HEK293 (cell line): ENCODE data around the gene RPS21.

ENCODE experiments used
- GFI1B ChIP-seq: fragments of 450-650 bp; formaldehyde crosslinking; IDR thresholded peaks from 2 replicates; pipeline ENCODE4 v1.5.1; 2016; ENCODE audit warnings: missing biosample characterization, missing genetic modification characterization
- GLI4 ChIP-seq: fragments of 450-650 bp; formaldehyde crosslinking; IDR thresholded peaks from 2 replicates; pipeline ENCODE4 v1.5.1; 2016; ENCODE audit warnings: missing biosample characterization, missing genetic modification characterization
- KLF1 ChIP-seq: fragments of 450-650 bp; formaldehyde crosslinking; IDR thresholded peaks from 2 replicates; pipeline ENCODE4 v1.5.1; 2016; ENCODE audit warnings: missing biosample characterization, missing genetic modification characterization
- OSR2 ChIP-seq: fragments of 450-650 bp; formaldehyde crosslinking; IDR thresholded peaks from 2 replicates; pipeline ENCODE4 v1.5.1; 2016; ENCODE audit warnings: missing biosample characterization, missing genetic modification characterization
- OVOL3 ChIP-seq: fragments of 450-650 bp; formaldehyde crosslinking; IDR thresholded peaks from 2 replicates; pipeline ENCODE4 v1.5.1; 2016; ENCODE audit warnings: missing biosample characterization, missing genetic modification characterization
- RBAK ChIP-seq: fragments of 450-650 bp; formaldehyde crosslinking; IDR thresholded peaks from 2 replicates; pipeline ENCODE4 v1.5.1; 2016; ENCODE audit warnings: missing biosample characterization, missing genetic modification characterization
- ZBTB17 ChIP-seq: fragments of 450-650 bp; formaldehyde crosslinking; IDR thresholded peaks from 2 replicates; pipeline ENCODE4 v1.5.1; 2016; ENCODE audit warnings: missing biosample characterization, missing genetic modification characterization
- ZBTB8A ChIP-seq: fragments of 450-650 bp; formaldehyde crosslinking; IDR thresholded peaks from 2 replicates; pipeline ENCODE4 v1.5.1; 2016; ENCODE audit warnings: missing biosample characterization, missing genetic modification characterization
- ZFP41 ChIP-seq: fragments of 450-650 bp; formaldehyde crosslinking; IDR thresholded peaks from 2 replicates; pipeline ENCODE4 v1.5.1; 2016; ENCODE audit warnings: missing biosample characterization, missing genetic modification characterization, borderline replicate concordance
- ZNF138 ChIP-seq: fragments of 450-650 bp; formaldehyde crosslinking; IDR thresholded peaks from 2 replicates; pipeline ENCODE4 v1.5.1; 2016; ENCODE audit warnings: missing biosample characterization, missing genetic modification characterization, borderline replicate concordance
- ZNF146 ChIP-seq: fragments of 450-650 bp; formaldehyde crosslinking; IDR thresholded peaks from 2 replicates; pipeline ENCODE4 v1.5.1; 2016; ENCODE audit warnings: missing biosample characterization, missing genetic modification characterization
- ZNF16 ChIP-seq: fragments of 450-650 bp; formaldehyde crosslinking; IDR thresholded peaks from 2 replicates; pipeline ENCODE4 v1.5.1; 2016; ENCODE audit warnings: low read depth, missing biosample characterization, missing genetic modification characterization
- ZNF211 ChIP-seq: fragments of 450-650 bp; formaldehyde crosslinking; IDR thresholded peaks from 2 replicates; pipeline ENCODE4 v1.5.1; 2016; ENCODE audit warnings: low read depth, missing biosample characterization, missing genetic modification characterization
- ZNF214 ChIP-seq: fragments of 450-650 bp; formaldehyde crosslinking; IDR thresholded peaks from 2 replicates; pipeline ENCODE4 v1.5.1; 2017; ENCODE audit warnings: missing biosample characterization, mild to moderate bottlenecking, missing genetic modification characterization, borderline replicate concordance
- ZNF239 ChIP-seq: fragments of 450-650 bp; formaldehyde crosslinking; IDR thresholded peaks from 2 replicates; pipeline ENCODE4 v1.5.1; 2016; ENCODE audit warnings: missing biosample characterization, missing genetic modification characterization
- ZNF350 ChIP-seq: fragments of 450-650 bp; formaldehyde crosslinking; IDR thresholded peaks from 2 replicates; pipeline ENCODE4 v1.5.0; 2017; ENCODE audit warnings: missing biosample characterization, mild to moderate bottlenecking, missing genetic modification characterization
- ZNF391 ChIP-seq: fragments of 450-650 bp; formaldehyde crosslinking; IDR thresholded peaks from 2 replicates; pipeline ENCODE4 v1.5.1; 2016; ENCODE audit warnings: low read depth, missing biosample characterization, missing genetic modification characterization, borderline replicate concordance
- ZNF48 ChIP-seq: fragments of 450-650 bp; formaldehyde crosslinking; IDR thresholded peaks from 2 replicates; pipeline ENCODE4 v1.5.1; 2016; ENCODE audit warnings: missing biosample characterization, missing genetic modification characterization
- ZNF596 ChIP-seq: fragments of 450-650 bp; IDR thresholded peaks from 2 replicates; pipeline ENCODE4 v1.5.0; 2018; ENCODE audit warnings: missing biosample characterization, mild to moderate bottlenecking, missing genetic modification characterization, moderate library complexity
- ZNF621 ChIP-seq: fragments of 450-650 bp; formaldehyde crosslinking; IDR thresholded peaks from 2 replicates; pipeline ENCODE4 v1.5.1; 2017; ENCODE audit warnings: missing biosample characterization, missing genetic modification characterization
- ZNF626 ChIP-seq: fragments of 450-650 bp; sonication (Bioruptor Pico); formaldehyde crosslinking; IDR thresholded peaks from 2 replicates; pipeline ENCODE4 v1.5.1; 2018; ENCODE audit warnings: missing biosample characterization, missing genetic modification characterization, inconsistent platforms
- ZNF664 ChIP-seq: fragments of 450-650 bp; formaldehyde crosslinking; IDR thresholded peaks from 2 replicates; pipeline ENCODE4 v1.5.1; 2016; ENCODE audit warnings: missing biosample characterization, missing genetic modification characterization
- ZNF670 ChIP-seq: fragments of 450-650 bp; formaldehyde crosslinking; IDR thresholded peaks from 2 replicates; pipeline ENCODE4 v1.5.1; 2016; ENCODE audit warnings: missing biosample characterization, missing genetic modification characterization, low read depth
- ZNF776 ChIP-seq: fragments of 450-650 bp; formaldehyde crosslinking; IDR thresholded peaks from 2 replicates; pipeline ENCODE4 v1.5.0; 2017; ENCODE audit warnings: missing biosample characterization, missing genetic modification characterization, borderline replicate concordance
- ZNF843 ChIP-seq: fragments of 450-650 bp; formaldehyde crosslinking; IDR thresholded peaks from 2 replicates; pipeline ENCODE4 v1.5.1; 2016; ENCODE audit warnings: missing biosample characterization, missing genetic modification characterization
- ZSCAN16 ChIP-seq: fragments of 450-650 bp; formaldehyde crosslinking; IDR thresholded peaks from 2 replicates; pipeline ENCODE4 v1.5.1; 2016; ENCODE audit warnings: missing biosample characterization, missing genetic modification characterization
- TF ChIP-seq, protein P1 (sequence below): fragments of 450-650 bp; formaldehyde crosslinking; IDR thresholded peaks from 2 replicates; pipeline ENCODE4 v1.5.1; 2016; ENCODE audit warnings: missing biosample characterization, missing genetic modification characterization
- TF ChIP-seq, protein P2 (sequence below): fragments of 450-650 bp; formaldehyde crosslinking; IDR thresholded peaks from 2 replicates; pipeline ENCODE4 v1.5.1; 2017; ENCODE audit warnings: missing biosample characterization, missing genetic modification characterization
- TF ChIP-seq, protein P3 (sequence below): fragments of 450-650 bp; formaldehyde crosslinking; IDR thresholded peaks from 2 replicates; pipeline ENCODE4 v1.5.1; 2016; ENCODE audit warnings: missing biosample characterization, missing genetic modification characterization
- TF ChIP-seq, protein P4 (sequence below): fragments of 450-650 bp; formaldehyde crosslinking; IDR thresholded peaks from 2 replicates; pipeline ENCODE4 v1.5.1; 2016; ENCODE audit warnings: missing biosample characterization, missing genetic modification characterization
- TF ChIP-seq, protein P5 (sequence below): fragments of 450-650 bp; formaldehyde crosslinking; IDR thresholded peaks from 2 replicates; pipeline ENCODE4 v1.5.1; 2016; ENCODE audit warnings: missing biosample characterization, missing genetic modification characterization

RPS21 gene

DNA sequence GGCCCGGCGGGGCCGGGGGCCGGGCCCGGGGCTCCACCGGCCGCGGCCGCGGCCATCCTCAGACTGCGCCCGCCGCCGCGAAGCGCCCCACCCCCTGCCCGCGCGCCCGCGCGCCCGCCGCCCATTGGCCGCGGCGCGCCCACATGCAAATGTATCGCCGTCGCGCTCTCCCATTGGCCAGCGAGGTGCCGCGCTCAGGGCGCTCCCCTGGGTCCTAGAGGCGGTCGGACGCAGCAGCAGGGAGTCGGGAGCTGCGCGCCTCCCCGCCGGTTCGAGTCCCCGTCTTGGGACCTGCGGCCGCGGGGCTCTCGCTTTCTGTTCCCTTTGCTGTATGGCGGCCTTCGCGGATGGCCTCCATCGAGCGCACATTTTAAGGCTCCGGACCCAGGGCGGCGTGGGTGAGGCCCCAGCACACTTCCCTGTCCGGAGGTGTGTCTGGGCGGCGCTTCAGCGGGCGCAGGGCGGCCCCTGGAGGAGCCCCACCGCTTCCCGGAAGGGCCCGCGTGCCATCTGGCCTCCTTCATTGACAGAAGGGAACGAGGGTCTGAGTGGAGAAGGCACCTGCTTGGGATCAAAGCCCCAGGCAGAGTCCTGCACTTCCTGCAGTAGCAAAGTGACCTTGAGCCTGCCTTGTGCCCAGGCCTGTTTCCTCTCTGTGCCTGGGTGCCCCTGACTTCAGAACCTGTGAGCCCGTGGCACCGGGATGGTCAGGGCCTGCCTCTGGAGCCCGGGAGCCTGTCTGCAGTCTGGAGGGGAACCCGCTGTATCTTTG lies 20.5 kb downstream of the RPS21 start, which contains the start of gene CABLES2 (continued):
- TF ChIP-seq ZNF138: no peak
- no peak for TF ChIP-seq ZNF239 (tag by site-specific recombination)
- no peak for TF ChIP-seq RBAK (tag by site-specific recombination)
- TF ChIP-seq ZNF214 (tag by site-specific recombination): no peak
- no peak for TF ChIP-seq ZNF776 (tag by site-specific recombination)
- no peak for TF ChIP-seq GLI4 (tag by site-specific recombination)
- TF ChIP-seq, protein P1, sequence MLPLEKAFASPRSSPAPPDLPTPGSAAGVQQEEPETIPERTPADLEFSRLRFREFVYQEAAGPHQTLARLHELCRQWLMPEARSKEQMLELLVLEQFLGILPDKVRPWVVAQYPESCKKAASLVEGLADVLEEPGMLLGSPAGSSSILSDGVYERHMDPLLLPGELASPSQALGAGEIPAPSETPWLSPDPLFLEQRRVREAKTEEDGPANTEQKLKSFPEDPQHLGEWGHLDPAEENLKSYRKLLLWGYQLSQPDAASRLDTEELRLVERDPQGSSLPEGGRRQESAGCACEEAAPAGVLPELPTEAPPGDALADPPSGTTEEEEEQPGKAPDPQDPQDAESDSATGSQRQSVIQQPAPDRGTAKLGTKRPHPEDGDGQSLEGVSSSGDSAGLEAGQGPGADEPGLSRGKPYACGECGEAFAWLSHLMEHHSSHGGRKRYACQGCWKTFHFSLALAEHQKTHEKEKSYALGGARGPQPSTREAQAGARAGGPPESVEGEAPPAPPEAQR (tag by site-specific recombination): 0 out of 2 replicates have a peak, but pooled peaks have one; percentile 63
- peak; percentile 72; the same call in 1 of the 2 replicates for TF ChIP-seq ZNF843 (tag by site-specific recombination)
- TF ChIP-seq, protein P2, sequence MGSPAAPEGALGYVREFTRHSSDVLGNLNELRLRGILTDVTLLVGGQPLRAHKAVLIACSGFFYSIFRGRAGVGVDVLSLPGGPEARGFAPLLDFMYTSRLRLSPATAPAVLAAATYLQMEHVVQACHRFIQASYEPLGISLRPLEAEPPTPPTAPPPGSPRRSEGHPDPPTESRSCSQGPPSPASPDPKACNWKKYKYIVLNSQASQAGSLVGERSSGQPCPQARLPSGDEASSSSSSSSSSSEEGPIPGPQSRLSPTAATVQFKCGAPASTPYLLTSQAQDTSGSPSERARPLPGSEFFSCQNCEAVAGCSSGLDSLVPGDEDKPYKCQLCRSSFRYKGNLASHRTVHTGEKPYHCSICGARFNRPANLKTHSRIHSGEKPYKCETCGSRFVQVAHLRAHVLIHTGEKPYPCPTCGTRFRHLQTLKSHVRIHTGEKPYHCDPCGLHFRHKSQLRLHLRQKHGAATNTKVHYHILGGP (tag by site-specific recombination): no peak
- TF ChIP-seq KLF1 (tag by site-specific recombination): peak; percentile 83
- TF ChIP-seq, protein P3, sequence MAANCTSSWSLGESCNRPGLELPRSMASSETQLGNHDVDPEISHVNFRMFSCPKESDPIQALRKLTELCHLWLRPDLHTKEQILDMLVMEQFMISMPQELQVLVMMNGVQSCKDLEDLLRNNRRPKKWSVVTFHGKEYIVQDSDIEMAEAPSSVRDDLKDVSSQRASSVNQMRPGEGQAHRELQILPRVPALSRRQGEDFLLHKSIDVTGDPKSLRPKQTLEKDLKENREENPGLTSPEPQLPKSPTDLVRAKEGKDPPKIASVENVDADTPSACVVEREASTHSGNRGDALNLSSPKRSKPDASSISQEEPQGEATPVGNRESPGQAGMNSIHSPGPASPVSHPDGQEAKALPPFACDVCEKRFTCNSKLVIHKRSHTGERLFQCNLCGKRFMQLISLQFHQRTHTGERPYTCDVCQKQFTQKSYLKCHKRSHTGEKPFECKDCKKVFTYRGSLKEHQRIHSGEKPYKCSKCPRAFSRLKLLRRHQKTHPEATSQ (tag by site-specific recombination): peak; percentile 90
- no peak for TF ChIP-seq OVOL3 (tag by site-specific recombination)
- no peak for TF ChIP-seq ZNF626 (tag by site-specific recombination)
- TF ChIP-seq, protein P4, sequence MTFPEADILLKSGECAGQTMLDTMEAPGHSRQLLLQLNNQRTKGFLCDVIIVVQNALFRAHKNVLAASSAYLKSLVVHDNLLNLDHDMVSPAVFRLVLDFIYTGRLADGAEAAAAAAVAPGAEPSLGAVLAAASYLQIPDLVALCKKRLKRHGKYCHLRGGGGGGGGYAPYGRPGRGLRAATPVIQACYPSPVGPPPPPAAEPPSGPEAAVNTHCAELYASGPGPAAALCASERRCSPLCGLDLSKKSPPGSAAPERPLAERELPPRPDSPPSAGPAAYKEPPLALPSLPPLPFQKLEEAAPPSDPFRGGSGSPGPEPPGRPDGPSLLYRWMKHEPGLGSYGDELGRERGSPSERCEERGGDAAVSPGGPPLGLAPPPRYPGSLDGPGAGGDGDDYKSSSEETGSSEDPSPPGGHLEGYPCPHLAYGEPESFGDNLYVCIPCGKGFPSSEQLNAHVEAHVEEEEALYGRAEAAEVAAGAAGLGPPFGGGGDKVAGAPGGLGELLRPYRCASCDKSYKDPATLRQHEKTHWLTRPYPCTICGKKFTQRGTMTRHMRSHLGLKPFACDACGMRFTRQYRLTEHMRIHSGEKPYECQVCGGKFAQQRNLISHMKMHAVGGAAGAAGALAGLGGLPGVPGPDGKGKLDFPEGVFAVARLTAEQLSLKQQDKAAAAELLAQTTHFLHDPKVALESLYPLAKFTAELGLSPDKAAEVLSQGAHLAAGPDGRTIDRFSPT (tag by site-specific recombination): peak; percentile 14; the same call in 1 of the 2 replicates
- no peak for TF ChIP-seq ZNF664 (tag by site-specific recombination)
- TF ChIP-seq GFI1B (tag by site-specific recombination): no peak
- no peak for TF ChIP-seq ZNF48 (tag by site-specific recombination)
- TF ChIP-seq ZNF350: no peak
- peak; percentile 94 for TF ChIP-seq ZNF391 (tag by site-specific recombination)
- peak; percentile 16; the same call in 1 of the 2 replicates for TF ChIP-seq ZNF146 (tag by site-specific recombination)
- TF ChIP-seq ZBTB17: peak; percentile 81
- TF ChIP-seq ZNF16: no peak
- TF ChIP-seq ZFP41 (tag by site-specific recombination): no peak
- 0 out of 2 replicates have a peak, but pooled peaks have one; percentile 5 for TF ChIP-seq ZNF596 (tag by site-specific recombination)
- peak; percentile 97 for TF ChIP-seq ZBTB8A
- TF ChIP-seq ZSCAN16 (tag by site-specific recombination): no peak
- TF ChIP-seq, protein P5, sequence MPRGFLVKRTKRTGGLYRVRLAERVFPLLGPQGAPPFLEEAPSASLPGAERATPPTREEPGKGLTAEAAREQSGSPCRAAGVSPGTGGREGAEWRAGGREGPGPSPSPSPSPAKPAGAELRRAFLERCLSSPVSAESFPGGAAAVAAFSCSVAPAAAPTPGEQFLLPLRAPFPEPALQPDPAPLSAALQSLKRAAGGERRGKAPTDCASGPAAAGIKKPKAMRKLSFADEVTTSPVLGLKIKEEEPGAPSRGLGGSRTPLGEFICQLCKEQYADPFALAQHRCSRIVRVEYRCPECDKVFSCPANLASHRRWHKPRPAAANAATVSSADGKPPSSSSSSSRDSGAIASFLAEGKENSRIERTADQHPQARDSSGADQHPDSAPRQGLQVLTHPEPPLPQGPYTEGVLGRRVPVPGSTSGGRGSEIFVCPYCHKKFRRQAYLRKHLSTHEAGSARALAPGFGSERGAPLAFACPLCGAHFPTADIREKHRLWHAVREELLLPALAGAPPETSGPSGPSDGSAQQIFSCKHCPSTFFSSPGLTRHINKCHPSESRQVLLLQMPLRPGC (tag by site-specific recombination): peak; percentile 74
- TF ChIP-seq ZNF621 (tag by site-specific recombination): no peak
- no peak for TF ChIP-seq ZNF211 (tag by site-specific recombination)
- peak; percentile 26; the same call in 1 of the 2 replicates for TF ChIP-seq OSR2 (tag by site-specific recombination)
- no peak for TF ChIP-seq ZNF670
